Ovary (tissue), 9 donors: Measurements from ENCODE around the gene SORCS3. TPM values are rescaled to one million over a fixed set of nuclear protein-coding genes. Genes with fewer than 3 reads are reported as not detected.
A peak's percentile ranks its signal among the peaks of the same experiment; 100 is the strongest.

Experiments used
- DNase-seq, 5 donors: peaks; one replicate each; pipeline ENCODE4 v3.0.0-alpha.2; 2019 to 2020
- H3K27ac ChIP-seq, 2 donors: fragments of 200-600 bp; one replicate each; pipeline versions ENCODE4 v1.5.1 to v1.8.0; 2019 to 2022
- H3K27me3 ChIP-seq: fragments of 200-600 bp; one replicate; pipeline ENCODE4 v1.8.0; 2022
- H3K36me3 ChIP-seq: fragments of 200-600 bp; sonication (generic); one replicate; pipeline ENCODE4 v1.5.1; 2019
- H3K4me1 ChIP-seq: one replicate; pipeline ENCODE4 v1.8.1; 2013; ENCODE audit warnings: mild to moderate bottlenecking, moderate library complexity; ENCODE audit not compliant: insufficient read depth
- H3K4me3 ChIP-seq: fragments of 200-600 bp; sonication (generic); one replicate; pipeline ENCODE4 v1.5.1; 2017
- H3K9me3 ChIP-seq, 2 donors: fragments of 200-600 bp in 1 of 2; sonication (generic) in 1 of 2; one replicate each; pipeline versions ENCODE4 v1.5.1 to v1.8.1; 2013 to 2019; ENCODE audit warnings: mild to moderate bottlenecking in 1 of 2, moderate library complexity in 1 of 2
- CTCF ChIP-seq, 3 donors: fragments of 450-650 bp in 2 of 3; fragments of 200-600 bp in 1 of 3; IDR thresholded peaks; one replicate each; pipeline versions ENCODE4 v1.5.1 to v1.8.0; 2016 to 2022; ENCODE audit warnings: antibody characterized with exemption in 3 of 3, mild to moderate bottlenecking in 1 of 3
- EP300 ChIP-seq: sonication (generic); formaldehyde crosslinking; IDR thresholded peaks from one replicate; pipeline ENCODE4 v1.6.1; 2017; ENCODE audit warnings: antibody characterized with exemption
- POLR2A ChIP-seq: fragments of 450-650 bp; IDR thresholded peaks from one replicate; pipeline ENCODE4 v1.6.1; 2017; ENCODE audit warnings: antibody characterized with exemption, mild to moderate bottlenecking, moderate library complexity
- WGBS, 3 donors: extraction: QIAGEN DNeasy Blood & Tissue Kit in 1 of 3; methylation state at CpG; one replicate each; pipeline versions ENCODE4 v1.1.5 to v1.1.7; 2013 to 2017; 5-methylcytosine and 5-hydroxymethylcytosine counted together
- intact Hi-C, 4 donors: fragments of 100-400 bp; cut with DNase I; formaldehyde crosslinking; loops; one replicate each; pipeline versions ENCODE4 v1.11.0 to v1.15.1; 2022 to 2023
- polyA plus RNA-seq, 2 donors: library from polyadenylated mRNA; stranded (reverse); fragments of 200-250 nt in 1 of 2; fragments of 350-450 nt in 1 of 2; fragmentation: Illumina TruSeq in 1 of 2; extraction: RNeasy Lipid Tissue Mini Kit (QIAGEN cat#74804) in 1 of 2; gene quantifications; one replicate each; pipeline ENCODE4 v1.2.3, GENCODE V29; 2013 to 2014
- total RNA-seq, 7 donors: library from RNA; depleted of rRNA in 2 of 7; stranded (reverse); fragments of >200 nt in 2 of 7; fragmentation: NEBNext Ultra II Directional in 3 of 7; extraction: Animal tissue kit (Norgen Biotek cat#: 25700) in 3 of 7; gene quantifications; one replicate each; pipeline versions ENCODE4 v1.1.0 to v1.2.4, GENCODE V29; 2016 to 2023
- donor health status: DM: no; HTN: no; CAD: no; lungs with moderate emphysema.
- donor health status: DM: no; HTN: no; CAD: no.
- donor health status: Bipolar disorder and iron deficiency.
- donor health status: DM: yes; HTN: yes; CAD: no.
- donor health status: DM: no; HTN: no; CAD: no.
- donor health status: DM: yes; HTN: yes; CAD: no.

SORCS3 gene
- total and polyA plus RNA-seq, 9 donors, result 0.07 to 4.5 (median 0.79) TPM; not detected in 1

GRCh38 chr10:104907521-104907920, 266.4 kb downstream of the SORCS3 start:
- 63 to 84% (median 68%) methylated on average over 4 of the region's 4 CpGs for WGBS, 3 donors
- no peak for TF ChIP-seq EP300
- no peak for TF ChIP-seq POLR2A

GRCh38 chr10:104908581-104908980, 267.5 kb downstream of the SORCS3 start:
- no peaks in the 10 kb centered on the region for H3K36me3 ChIP-seq
- DNase-seq, result no peak
- H3K27me3 ChIP-seq, result no peaks in the 10 kb centered on the region
- WGBS, 3 donors, result 76 to 84% (median 80%) methylated on average over 2 of the region's 2 CpGs
- intact Hi-C loops, result no loop called here
- no peak overlapping the region for H3K27ac ChIP-seq
- TF ChIP-seq EP300, result no peak
- TF ChIP-seq POLR2A, result no peak
- no peak for TF ChIP-seq CTCF (IDR thresholded peaks at IDR 0.05)
- H3K9me3 ChIP-seq, result no peaks in the 10 kb centered on the region
- H3K4me1 ChIP-seq, result no peaks in the 10 kb centered on the region
- no peak overlapping the region for H3K4me3 ChIP-seq

More at GRCh38 chr10:104907521-104907920, 266.4 kb downstream of the SORCS3 start:
- H3K4me1 ChIP-seq, result no peaks in the 10 kb centered on the region
- no peak overlapping the region for H3K4me3 ChIP-seq
- no peaks in the 10 kb centered on the region for H3K9me3 ChIP-seq
- H3K27ac ChIP-seq, result no peak overlapping the region
- intact Hi-C loops, result no loop called here
- no peak for DNase-seq
- no peaks in the 10 kb centered on the region for H3K27me3 ChIP-seq
- H3K36me3 ChIP-seq, result no peaks in the 10 kb centered on the region

GRCh38 chr10:104910712-104911111, 269.6 kb downstream of the SORCS3 start:
- Histone ChIP-seq H3K4me1 (no peaks in the 10 kb centered on the region), H3K27me3 (no peaks in the 10 kb centered on the region), H3K9me3 (no peaks in the 10 kb centered on the region), H3K36me3 (no peaks in the 10 kb centered on the region), H3K27ac (no peak overlapping the region), H3K4me3 (no peak overlapping the region)
- no peak for TF ChIP-seq CTCF (IDR thresholded peaks at IDR 0.05)
- no peak for TF ChIP-seq EP300
- no peak for TF ChIP-seq POLR2A
- WGBS, 3 donors, result 70 to 81% (median 73%) methylated on average over 3 of the region's 3 CpGs
- intact Hi-C loops, result no loop called here
- DNase-seq, result peak in 1 of 5 donors; percentile 13

- H3K27ac ChIP-seq, result no peak overlapping the region
- no peak for TF ChIP-seq CTCF (IDR thresholded peaks at IDR 0.05)
- no peak for TF ChIP-seq POLR2A
- TF ChIP-seq EP300, result no peak
- no peak overlapping the region for H3K4me3 ChIP-seq
- WGBS, 3 donors, result 59 to 79% (median 67%) methylated on average over 2 of the region's 2 CpGs
- H3K36me3 ChIP-seq, result no peaks in the 10 kb centered on the region
- H3K4me1 ChIP-seq, result no peaks in the 10 kb centered on the region
- intact Hi-C loops, result no loop called here
- DNase-seq, result no peak
- H3K27me3 ChIP-seq, result no peaks in the 10 kb centered on the region
- H3K9me3 ChIP-seq, result no peaks in the 10 kb centered on the region
Observed at GRCh38 chr10:104913390-104913789, 272.3 kb downstream of the SORCS3 start.

GRCh38 chr10:104920476-104920875, 279.4 kb downstream of the SORCS3 start:
- no peaks in the 10 kb centered on the region for H3K4me1 ChIP-seq
- 83 to 91% (median 87%) methylated on average over 2 of the region's 2 CpGs for WGBS, 3 donors
- intact Hi-C loops, result no loop called here

More at GRCh38 chr10:104920476-104920875, 279.4 kb downstream of the SORCS3 start:
- no peak for DNase-seq
- Histone ChIP-seq H3K27me3 (no peaks in the 10 kb centered on the region), H3K4me3 (no peak overlapping the region), H3K27ac (no peak overlapping the region), H3K9me3 (no peaks in the 10 kb centered on the region), H3K36me3 (no peaks in the 10 kb centered on the region)
- TF ChIP-seq POLR2A, result no peak
- TF ChIP-seq EP300, result no peak
- no peak for TF ChIP-seq CTCF (IDR thresholded peaks at IDR 0.05)
